Mucosa of descending colon (tissue), 3 donors: ENCODE measurements around the gene CCDC187. TPM values are rescaled to one million over a fixed set of nuclear protein-coding genes. Genes with fewer than 3 reads are reported as not detected.

Experiments
- ATAC-seq: fragments of 200-7000 bp; cut with Tn5 transposase; one replicate; pipeline ENCODE4 v1.9.1; 2020; ENCODE audit warnings: mild to moderate bottlenecking, moderate library complexity
- DNase-seq, 3 donors: peaks; one replicate each; pipeline ENCODE4 v3.0.0-alpha.2; 2020
- H3K36me3 ChIP-seq: fragments of 200-600 bp; one replicate; pipeline ENCODE4 v1.8.0; 2021; ENCODE audit warnings: low read depth, mild to moderate bottlenecking
- H3K4me1 ChIP-seq: fragments of 200-600 bp; one replicate; pipeline ENCODE4 v1.8.0; 2021; ENCODE audit warnings: low read depth, mild to moderate bottlenecking
- H3K4me3 ChIP-seq: fragments of 200-600 bp; one replicate; pipeline ENCODE4 v1.8.0; 2021; ENCODE audit warnings: mild to moderate bottlenecking
- H3K9me3 ChIP-seq: fragments of 200-600 bp; one replicate; pipeline ENCODE4 v1.8.0; 2021; ENCODE audit warnings: mild to moderate bottlenecking
- intact Hi-C, 2 donors: fragments of 100-400 bp; cut with DNase I in 1 of 2; cut with micrococcal nuclease in 1 of 2; formaldehyde crosslinking; loops; one replicate each; pipeline versions ENCODE4 v1.11.0 to v1.11.1; 2022; cut with DNase I, micrococcal nuclease
- total RNA-seq, 3 donors: library from RNA; stranded (reverse); fragmentation: NEBNext Ultra II Directional in 2 of 3; extraction: Animal tissue kit (Norgen Biotek cat#: 25700) in 2 of 3; gene quantifications; one replicate each; pipeline versions ENCODE4 v1.2.1 to v1.2.4, GENCODE V29; 2021 to 2023
- TF ChIP-seq, protein P1 (sequence below): fragments of 200-600 bp; IDR thresholded peaks from one replicate; pipeline ENCODE4 v1.8.0; 2022; ENCODE audit warnings: antibody characterized with exemption, mild to moderate bottlenecking
- donor health status: DM: no; HTN: no; CAD: no; lungs with moderate emphysema.
- donor health status: DM: no; HTN: no; CAD: no.
- donor health status: DM: no; HTN: yes; CAD: no.

The CCDC187 gene
- total RNA-seq, 3 donors from 2014 or later = 0.19 to 0.93 (median 0.48) TPM

- Histone ChIP-seq H3K4me1 (peaks cover 20% of the 10 kb centered on the region), H3K36me3 (no peaks in the 10 kb centered on the region)
Observed at GRCh38 chr9:136243631-136244030, 60.3 kb downstream of the CCDC187 start.

GRCh38 chr9:136242918-136243525, 60.9 kb downstream of the CCDC187 start:
- intact Hi-C loops = no loop called here
- DNase-seq (no peak), ATAC-seq (no peak)
- Histone ChIP-seq H3K4me1 (peaks cover 20% of the 10 kb centered on the region), H3K4me3 (no peak overlapping the region), H3K9me3 (no peaks in the 10 kb centered on the region), H3K36me3 (no peaks in the 10 kb centered on the region)
- TF ChIP-seq, protein P1, sequence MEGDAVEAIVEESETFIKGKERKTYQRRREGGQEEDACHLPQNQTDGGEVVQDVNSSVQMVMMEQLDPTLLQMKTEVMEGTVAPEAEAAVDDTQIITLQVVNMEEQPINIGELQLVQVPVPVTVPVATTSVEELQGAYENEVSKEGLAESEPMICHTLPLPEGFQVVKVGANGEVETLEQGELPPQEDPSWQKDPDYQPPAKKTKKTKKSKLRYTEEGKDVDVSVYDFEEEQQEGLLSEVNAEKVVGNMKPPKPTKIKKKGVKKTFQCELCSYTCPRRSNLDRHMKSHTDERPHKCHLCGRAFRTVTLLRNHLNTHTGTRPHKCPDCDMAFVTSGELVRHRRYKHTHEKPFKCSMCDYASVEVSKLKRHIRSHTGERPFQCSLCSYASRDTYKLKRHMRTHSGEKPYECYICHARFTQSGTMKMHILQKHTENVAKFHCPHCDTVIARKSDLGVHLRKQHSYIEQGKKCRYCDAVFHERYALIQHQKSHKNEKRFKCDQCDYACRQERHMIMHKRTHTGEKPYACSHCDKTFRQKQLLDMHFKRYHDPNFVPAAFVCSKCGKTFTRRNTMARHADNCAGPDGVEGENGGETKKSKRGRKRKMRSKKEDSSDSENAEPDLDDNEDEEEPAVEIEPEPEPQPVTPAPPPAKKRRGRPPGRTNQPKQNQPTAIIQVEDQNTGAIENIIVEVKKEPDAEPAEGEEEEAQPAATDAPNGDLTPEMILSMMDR = no peak

More at GRCh38 chr9:136243631-136244030, 60.3 kb downstream of the CCDC187 start:
- Histone ChIP-seq H3K4me3 (no peak overlapping the region), H3K9me3 (no peaks in the 10 kb centered on the region)
- ATAC-seq (no peak), DNase-seq (no peak)
- intact Hi-C loops = no loop called here
- TF ChIP-seq, protein P1 = no peak

DNA sequence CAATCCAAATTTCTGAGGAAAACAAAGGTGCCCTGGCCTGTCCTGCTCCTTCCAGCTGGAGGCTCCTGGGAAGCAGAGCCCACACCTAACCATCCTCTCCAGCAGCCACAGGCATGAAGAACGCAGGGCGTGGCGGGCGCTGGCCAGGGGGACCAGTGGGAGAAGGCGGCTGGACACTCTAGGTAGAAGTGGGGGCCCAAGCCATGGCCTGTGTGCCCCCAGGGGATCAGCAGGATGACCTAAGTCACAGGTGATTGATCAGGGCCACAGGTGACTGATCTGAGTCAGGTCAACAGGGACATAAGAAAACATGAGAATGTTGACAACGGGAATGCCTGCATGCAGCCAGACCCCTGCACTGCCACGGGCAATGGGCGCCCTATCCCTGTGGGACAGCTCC, 61.6 kb downstream of the CCDC187 start:
- H3K9me3 ChIP-seq = no peaks in the 10 kb centered on the region
- no peaks in the 10 kb centered on the region for H3K36me3 ChIP-seq
- intact Hi-C loops = no loop called here
- ATAC-seq (no peak), DNase-seq (no peak)
- H3K4me1 ChIP-seq = peaks cover 20% of the 10 kb centered on the region
- TF ChIP-seq, protein P1 = no peak
- H3K4me3 ChIP-seq = no peak overlapping the region

DNA sequence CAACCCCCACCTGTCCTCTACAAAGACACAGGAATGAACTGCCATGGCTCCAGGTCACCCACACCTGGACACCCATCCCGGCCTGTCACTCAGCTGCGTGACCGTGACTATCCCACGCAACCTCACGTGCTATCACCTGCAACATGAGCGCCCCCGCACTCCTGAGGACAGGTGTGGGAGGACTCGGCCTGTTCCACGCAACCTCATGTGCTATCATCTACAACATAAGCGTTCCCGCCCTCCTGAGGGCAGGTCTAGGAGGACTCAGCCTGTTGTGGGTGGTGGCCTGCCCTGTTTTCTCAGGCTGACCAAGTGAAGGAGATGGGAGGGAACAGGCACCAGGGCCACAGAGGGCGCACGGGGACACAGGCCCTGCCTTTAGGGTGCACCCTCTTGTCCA, 62.4 kb downstream of the CCDC187 start:
- intact Hi-C loops = no loop called here
- peaks cover 20% of the 10 kb centered on the region for H3K4me1 ChIP-seq
- DNase-seq = no peak
- TF ChIP-seq, protein P1 = no peak
- no peak for ATAC-seq
- H3K9me3 ChIP-seq = no peaks in the 10 kb centered on the region
- H3K36me3 ChIP-seq = no peaks in the 10 kb centered on the region
- H3K4me3 ChIP-seq = no peak overlapping the region

- Histone ChIP-seq H3K9me3 (no peaks in the 10 kb centered on the region), H3K36me3 (no peaks in the 10 kb centered on the region), H3K4me1 (peaks cover 20% of the 10 kb centered on the region), H3K4me3 (no peak overlapping the region)
- ATAC-seq = no peak
- DNase-seq = no peak
- TF ChIP-seq, protein P1 = no peak
- intact Hi-C loops = no loop called here
Observed at GRCh38 chr9:136240941-136241340, 63.0 kb downstream of the CCDC187 start.

GRCh38 chr9:136239983-136240330, 63.9 kb downstream of the CCDC187 start:
- DNase-seq = peak in 2 of 3 donors; percentile 20 to 45
- H3K36me3 ChIP-seq = no peaks in the 10 kb centered on the region
- peak; percentile 68 for ATAC-seq
- TF ChIP-seq, protein P1 = no peak
- no peak overlapping the region for H3K4me3 ChIP-seq
- intact Hi-C loops = no loop called here
- H3K9me3 ChIP-seq = no peaks in the 10 kb centered on the region
- peaks cover 19% of the 10 kb centered on the region for H3K4me1 ChIP-seq
